ENCODE results near the gene C19orf73.

The C19orf73 gene, protein sequence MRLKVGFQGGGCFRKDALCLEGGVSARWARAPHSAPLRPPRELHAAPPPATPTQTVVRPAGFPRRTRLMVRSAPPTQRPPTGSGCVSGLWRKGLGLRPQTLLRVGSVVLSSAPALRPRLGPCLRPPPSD

DNA sequence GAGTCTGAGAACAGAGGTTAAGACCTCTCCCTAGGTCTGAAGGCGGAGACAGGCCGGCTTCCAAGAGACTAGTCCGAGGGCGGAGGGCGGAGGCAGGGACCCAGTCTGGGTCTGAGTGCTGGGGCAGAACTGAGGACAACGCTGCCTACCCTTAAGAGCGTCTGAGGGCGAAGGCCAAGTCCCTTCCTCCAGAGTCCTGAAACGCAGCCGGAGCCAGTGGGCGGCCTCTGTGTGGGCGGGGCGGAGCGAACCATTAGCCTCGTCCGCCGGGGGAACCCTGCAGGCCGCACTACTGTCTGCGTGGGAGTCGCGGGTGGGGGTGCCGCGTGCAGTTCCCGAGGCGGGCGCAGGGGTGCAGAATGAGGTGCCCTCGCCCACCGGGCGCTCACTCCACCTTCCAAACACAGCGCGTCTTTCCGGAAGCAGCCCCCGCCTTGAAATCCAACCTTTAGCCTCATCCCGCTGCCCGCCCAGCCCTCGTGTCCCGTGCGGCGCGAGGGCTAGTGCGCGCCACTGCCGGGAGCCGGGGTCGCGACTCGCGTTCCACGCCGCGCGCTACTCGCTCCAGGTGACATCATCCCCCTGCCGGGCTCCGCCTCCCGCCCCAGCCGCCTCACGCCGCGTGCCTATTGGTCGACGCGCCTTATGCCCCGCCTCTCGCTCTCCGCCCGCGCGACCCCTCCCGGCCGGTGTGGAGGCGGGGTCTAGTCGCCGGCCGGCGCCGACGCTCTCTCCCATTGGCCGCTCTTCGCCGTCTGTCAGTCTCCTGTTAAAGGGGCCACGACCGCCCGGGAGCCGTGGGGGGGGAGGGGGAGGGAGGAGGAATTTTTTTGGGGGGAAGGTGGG, at the start of gene C19orf73:
Gene C19orf73 (minus strand): TSS at position 579 of the 846 bp plus-strand sequence. CDS start 121 bp downstream, at position 458.
- DNase-seq, result peak; percentile 92

DNA sequence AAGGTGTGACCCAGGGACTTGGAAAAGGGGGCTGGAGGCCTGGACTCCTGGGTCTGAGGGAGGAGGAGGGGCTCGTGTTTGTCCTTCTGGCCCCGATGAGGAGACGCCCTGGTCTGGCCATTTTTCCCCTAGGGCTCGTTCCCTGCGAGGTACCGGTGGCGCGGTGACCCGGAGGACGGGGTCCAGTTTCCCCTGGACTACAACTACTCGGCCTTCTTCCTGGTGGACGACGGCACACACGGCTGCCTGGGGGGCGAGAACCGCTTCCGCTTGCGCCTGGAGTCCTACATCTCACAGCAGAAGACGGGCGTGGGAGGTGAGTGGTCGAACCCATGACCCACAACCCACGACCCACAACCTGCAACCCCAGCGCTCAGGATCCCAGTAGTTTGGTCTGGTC, 49.5 kb upstream of the C19orf73 start:
- DNase-seq, result no peak

DNA sequence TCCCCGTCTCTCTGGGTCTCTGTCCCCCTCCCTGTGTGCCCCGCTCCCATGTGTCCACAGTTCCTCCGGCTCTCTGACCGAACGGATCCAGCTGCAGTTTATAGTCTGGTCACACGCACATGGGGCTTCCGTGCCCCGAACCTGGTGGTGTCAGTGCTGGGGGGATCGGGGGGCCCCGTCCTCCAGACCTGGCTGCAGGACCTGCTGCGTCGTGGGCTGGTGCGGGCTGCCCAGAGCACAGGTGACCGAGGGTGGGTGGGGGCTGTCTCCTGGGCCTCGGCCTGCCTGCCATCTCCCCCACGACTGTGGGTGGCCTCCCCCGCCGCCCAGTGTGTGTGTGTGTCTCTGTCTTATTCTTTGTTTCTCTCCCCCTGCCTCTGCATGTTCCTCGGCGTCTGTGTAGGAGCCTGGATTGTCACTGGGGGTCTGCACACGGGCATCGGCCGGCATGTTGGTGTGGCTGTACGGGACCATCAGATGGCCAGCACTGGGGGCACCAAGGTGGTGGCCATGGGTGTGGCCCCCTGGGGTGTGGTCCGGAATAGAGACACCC, 49.0 kb upstream of the C19orf73 start:
- no peak for DNase-seq

DNA sequence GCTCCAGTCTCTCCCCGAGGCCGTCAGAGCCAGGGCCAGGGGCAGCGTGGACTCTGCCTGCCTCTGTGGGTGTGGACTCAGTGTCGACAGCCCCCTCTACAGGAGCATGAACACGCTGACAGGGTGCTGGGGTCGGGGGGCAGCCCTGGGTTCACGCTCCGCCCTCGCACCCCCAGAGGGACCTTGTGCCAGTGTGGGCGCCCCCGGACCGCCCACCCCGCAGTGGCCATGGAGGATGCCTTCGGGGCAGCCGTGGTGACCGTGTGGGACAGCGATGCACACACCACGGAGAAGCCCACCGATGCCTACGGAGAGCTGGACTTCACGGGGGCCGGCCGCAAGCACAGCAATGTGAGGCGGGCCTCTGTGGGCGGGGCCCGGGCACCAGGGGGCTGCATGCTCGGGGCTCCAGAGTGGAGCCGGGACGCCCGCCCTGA, 46.9 kb upstream of the C19orf73 start:
- DNase-seq, result no peak

DNA sequence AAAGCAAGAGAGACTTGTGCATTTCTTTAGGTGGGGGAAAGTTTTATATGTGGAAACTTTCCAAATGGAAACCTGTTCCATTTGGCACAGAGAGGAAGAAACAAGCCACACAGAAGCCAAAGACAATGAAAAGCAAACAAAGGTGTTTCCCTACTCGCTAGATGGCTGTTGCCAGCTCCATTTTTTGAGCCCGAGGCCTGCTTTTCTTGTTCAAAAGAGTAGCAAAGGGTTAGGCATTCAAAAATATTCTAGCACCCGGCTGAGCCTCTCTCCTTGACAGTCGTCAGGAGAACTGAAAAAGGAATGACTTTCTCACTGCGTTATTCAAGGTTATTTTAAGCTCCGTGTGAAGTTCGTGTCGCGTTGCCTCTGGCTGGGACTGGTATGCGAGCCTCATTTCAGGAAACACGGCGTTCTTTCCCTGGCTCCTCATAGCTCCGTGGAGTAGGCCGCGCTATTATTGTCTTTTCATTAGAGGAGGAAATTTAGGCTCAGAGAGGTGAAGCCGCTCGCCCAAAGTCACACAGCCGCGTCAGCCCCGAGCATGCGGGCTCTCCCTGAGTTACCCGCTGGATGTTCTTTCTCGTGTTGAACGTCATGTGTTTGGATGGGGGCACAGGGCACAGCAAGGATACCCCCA, 46.3 kb upstream of the C19orf73 start:
- no peak for DNase-seq

DNA sequence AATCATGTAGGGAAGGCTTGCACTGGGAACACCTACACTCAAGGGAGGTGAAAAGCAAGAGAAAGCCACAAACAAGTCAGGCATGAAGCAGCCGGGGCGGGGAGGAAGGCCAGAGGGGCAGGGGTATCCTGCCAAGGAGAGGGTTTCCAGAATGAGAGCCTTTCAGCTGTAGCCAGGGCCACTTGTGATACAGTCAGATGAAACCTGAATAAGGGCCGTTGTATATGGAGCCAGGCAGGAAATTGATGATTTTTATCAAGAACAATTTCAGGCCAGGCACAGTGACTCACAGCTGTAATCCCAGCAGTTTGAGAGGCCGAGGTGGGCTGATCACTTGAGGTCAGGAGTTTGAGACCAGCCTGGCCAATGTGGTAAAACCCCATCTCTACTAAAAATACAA, 43.0 kb upstream of the C19orf73 start:
- DNase-seq, result no peak

DNA sequence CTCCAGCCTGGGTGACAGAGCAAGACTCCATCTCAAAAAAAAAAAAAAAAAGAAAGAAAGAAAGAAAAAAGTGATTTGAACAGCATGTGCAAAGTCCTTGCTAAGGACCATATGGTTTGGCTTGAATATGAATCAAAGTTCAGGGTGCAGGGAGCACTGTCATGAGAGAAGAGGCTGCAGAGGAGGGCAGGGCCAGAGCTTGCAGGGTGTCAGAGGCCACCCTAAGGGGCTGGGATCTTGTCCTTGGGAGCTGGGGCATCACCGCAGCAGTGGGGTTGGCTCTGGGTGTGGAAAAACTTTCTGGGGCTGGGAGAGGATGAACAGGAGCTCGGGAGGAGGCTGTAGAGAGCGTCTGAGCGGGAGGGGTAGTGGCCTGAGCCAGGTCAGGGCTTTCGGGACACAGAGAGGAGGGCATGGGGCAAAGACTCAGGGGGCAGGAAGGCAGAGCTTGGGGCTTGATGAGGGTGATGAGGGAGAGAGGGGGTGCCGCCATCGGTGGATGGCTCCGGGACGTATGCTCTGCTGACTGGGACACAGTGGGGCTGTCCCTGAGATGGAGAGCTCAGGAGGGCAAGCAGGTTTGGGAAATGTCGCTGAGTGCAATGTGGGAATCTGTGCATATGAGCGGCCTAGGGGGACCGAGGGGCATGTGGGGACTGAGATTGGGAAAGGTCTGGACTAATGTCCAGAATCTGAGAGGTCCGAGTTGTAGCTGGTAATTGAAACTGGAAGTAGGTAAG, 41.7 kb upstream of the C19orf73 start:
- DNase-seq, result no peak

DNA sequence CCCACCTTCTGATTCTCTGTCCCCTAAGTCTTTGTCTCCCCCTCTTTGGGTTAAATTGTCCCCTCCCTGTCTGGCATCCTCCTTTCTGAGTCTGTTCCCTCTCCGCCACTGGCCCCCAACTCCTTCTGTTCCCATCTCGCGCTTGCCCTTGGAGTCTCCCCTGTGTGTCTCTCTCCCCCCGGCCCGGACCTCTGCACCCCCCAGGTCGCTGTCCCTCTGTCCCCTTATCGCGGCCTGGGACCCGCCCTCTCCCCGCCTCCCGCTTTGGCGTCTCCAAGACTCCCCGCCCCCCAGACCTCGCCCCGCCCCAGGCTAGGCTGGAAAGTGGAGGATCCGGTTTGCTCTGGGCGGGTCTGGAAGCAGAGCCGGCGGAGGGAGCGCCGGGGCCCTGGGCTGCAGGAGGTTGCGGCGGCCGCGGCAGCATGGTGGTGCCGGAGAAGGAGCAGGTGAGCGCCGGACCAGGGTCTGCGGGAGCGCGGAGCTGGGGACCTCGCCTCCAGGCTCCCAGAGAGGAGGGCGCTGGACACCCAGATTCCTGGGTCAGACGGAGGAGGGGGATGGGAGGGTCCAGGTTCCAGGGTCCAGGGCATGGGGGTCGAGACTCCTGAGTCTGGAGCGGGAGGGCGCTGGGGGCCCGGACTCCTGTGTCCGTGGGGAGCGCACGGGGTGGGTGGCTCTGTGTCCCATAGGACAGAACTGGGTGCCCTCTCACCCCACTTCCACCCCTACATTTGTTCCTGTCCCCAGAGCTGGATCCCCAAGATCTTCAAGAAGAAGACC, 38.7 kb upstream of the C19orf73 start, which contains the start of gene TRPM4:
Gene TRPM4 (plus strand): TSS at position 348 of the 780 bp plus-strand sequence. CDS start 75 bp downstream, at position 423.
- peak; percentile 78 for DNase-seq

DNA sequence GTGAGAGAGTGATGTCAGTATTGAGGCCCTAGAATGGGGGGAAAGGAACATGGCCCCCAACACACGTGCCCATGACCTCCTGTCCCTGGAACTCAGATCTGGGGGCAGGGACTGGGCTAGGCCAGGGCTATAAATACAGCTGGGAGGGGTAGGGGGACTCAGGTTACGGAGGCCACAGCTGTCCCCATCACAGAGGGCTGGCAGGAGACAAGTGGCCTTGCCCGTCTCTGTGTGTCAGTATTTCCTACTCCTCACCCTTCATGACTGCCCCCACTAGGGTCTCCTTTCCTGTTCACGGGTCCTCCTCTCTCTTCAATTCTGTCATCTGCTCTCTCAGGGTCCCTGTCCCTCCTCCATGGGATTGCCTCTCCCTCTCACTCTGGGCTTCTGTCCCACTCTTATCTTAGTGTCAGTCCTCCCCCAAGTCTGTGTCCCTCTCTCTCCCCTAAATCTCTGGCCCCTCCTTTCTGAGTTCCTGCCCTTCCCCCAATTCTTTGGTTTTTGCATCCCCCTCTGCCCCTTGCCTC, 36.9 kb upstream of the C19orf73 start:
- no peak for DNase-seq

DNA sequence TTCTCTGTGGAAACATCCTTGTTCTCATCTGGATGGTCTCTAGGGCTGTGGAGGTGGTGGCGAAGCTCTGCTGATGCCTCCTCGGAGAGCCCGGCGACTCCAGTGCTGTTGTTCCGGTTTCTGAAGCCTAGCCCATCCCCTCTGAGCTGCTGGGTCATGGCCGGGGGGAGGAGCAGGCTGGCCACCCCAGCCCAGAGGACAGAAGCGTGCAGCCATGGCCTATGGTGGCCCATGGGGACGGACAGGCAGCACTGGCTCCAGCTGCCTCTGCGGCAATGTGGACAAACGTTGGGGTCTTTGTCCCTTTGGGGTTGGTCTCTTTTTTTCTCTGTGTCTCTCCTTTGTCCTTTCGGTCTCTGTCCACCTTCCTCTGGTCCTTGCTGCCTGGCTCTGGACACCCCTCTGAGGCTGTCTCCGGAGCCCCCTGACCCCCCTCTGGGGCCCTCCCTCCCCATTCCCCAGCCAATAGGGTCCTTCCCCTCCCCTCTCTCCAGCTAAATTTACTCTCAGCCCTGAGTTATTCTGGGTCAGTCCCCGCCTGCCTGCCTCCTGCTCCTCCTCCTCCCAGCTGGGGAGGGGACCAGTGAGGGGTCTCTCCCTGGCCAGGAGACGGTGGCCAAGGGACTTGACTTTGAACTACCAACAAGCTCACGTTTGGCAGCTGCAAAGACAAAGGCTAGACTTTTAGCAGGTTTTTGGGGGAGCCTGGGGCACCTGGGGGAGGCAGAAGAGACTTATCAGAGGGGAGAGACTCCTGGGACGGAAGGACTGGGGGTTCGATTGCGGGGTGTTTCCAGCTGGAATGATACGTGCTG, 36.3 kb upstream of the C19orf73 start, which contains the start of gene HRC:
Gene HRC (minus strand): TSS at position 392 of the 815 bp plus-strand sequence. CDS start 159 bp downstream, at position 233.
- no peak for DNase-seq

DNA sequence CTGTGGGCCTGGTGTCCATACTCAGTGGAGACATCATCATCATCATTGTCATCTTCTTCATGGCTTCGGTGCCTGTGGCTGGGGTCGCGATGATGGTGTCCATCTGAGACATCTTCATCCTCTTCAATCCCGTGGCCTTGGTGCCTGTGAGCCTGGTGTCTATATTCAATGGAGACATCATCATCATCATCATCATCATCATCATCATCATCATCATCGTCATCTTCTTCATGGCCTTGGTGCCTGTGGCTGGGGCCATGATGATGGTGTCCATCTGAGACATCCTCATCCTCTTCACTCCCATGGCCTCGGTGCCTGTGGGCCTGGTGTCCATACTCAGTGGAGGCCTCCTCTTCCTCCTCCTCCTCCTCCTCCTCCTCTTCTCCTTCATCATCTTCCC, 35.3 kb upstream of the C19orf73 start:
- no peak for DNase-seq

DNA sequence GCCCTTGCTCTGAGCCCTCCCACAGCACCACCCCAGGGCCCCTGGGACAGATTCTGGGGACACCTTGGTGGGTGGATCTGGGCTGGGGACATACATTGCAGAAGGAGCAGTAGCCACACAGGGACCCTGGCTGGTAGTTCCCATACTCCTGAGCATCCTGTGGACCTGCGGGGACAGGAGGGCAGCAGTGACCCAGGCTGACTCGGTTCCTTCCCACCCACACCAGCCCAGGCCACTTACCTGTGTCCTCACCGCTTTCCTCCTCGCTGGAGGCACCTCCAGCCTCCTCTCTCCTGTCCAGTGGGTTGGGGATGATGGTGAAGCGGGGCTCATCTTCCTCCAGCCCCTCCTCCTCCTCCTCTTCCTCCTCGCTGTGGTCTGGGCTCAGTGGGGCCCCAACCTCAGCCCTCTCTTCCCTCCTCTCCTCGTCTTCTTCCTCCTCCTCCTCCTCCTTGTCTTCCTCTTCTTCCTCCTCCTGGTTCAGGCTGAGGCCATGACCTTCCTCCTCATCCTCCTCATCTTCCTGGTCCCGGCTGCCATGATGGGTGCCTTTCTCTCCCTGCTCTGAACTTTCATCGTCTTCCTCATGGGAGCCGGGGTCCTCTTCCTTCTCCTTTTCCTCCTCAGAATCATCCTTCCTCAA, 34.3 kb upstream of the C19orf73 start:
- no peak for DNase-seq

DNA sequence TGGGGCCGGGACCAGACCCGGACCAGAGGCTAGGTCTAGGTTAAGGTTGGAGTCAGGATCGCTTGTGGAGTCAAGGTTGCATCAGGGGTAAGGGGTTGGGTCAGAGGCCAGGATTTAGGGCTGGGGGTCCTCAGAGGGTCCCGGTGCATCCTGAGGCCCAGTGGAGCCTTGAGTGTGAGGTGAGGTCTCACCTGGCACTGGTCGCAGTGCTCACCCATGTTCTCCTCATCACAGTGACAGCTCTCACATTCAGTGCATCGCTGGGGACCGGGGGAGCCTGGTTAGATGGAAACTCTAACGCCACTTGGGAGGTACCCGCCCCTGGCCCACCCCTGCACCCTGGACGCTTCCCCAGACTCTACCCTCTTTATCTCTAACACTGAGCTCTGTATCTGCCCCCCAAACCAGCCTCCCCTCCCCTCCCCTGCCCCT, 33.2 kb upstream of the C19orf73 start:
- no peak for DNase-seq

DNA sequence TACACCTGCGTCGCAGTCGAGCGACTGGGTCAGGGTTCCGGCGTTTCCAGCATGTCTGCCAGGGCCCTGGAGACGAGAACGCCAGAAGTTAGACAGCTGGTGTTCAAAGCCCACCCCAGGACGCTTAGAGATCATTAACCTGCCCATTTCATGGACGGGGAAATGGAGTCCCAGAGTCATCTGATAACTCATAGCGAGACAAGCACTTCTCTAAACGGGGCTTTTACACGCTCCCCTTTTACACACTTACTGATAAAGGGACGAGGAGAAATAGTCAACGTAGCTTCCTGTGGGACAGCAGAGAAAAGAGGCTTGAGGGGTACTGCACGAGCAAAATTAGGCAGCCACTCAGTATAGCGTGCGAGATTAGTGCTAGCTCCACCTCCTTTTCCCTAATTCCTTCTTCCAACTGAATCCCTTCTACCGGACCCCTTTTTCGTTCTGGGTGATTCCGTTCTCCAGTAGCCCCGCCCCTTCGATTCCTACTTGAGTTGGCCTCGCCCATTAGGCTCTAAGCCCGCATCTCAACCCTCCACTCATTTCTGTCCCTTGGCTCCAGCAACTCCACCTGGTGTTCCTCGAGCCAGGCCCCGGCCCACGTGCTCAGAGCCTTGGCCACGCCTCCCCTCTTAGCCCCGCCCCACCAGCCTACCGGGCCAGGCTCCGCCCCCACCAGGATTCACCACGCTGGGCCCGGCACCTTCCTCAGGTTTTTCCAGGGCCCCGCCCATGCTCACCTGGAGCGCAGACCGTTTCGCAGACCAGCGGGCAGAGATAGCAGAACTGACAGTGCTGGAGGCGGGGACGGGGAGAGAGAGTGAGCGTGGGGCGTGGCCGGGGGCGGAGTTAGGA, 32.5 kb upstream of the C19orf73 start:
- DNase-seq, result peak; percentile 83

DNA sequence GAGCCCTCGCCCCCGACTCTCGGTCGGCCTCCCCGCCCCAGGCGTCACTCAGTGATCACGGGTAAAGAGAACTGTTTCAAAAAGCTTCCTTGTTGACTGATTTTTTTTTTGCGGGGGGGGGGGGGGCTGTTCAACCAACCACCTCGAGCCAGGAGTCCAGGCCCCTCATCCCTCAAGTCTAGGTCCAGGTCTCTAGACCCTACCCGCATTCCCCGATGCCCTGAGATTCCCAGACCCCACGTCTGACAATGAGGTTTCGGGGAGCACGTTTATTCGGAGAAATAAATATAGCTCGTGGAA, 32.0 kb upstream of the C19orf73 start:
- DNase-seq, result no peak

DNA sequence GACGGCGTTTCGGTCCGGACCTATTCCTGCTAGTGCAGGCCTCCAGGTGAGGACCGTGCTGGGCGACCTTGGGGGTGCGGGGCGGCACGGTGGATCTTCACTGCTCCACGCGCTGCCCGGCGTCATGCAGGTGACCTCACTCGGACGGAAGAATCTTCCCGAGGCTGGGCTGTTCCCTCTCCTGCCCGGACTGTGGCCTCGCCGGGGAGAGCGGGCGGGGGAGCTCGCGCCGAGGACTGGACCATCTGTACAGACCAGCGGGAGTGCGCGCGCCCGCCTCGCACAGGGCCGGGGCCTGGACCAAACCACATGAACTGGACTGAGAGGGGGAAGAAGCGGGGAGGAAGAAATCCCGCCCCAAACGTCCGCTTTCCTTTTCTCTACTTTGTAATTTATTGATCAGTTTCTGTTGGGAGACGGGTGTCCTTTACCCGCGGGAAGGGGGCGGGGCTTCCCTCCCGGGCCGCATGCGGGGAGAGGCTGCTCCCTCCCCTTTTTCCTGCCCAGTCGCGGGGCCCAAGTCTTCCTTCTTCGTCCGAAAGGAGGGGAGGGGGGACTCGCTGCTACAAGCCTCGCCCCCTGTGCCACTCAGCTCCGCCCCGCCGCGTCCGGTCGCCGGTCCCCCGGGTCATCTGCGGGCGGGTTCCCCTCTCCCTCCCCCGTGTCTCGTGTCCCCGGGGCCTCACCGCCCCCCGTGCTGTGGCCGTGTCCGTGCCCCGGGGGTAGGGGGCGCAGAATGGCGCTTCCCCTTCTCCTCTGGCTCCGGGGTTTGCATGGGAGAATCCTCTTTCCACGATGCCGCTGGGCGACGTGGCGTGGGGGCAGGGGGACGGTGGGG, 31.4 kb upstream of the C19orf73 start:
- DNase-seq, result peak; percentile 91

DNA sequence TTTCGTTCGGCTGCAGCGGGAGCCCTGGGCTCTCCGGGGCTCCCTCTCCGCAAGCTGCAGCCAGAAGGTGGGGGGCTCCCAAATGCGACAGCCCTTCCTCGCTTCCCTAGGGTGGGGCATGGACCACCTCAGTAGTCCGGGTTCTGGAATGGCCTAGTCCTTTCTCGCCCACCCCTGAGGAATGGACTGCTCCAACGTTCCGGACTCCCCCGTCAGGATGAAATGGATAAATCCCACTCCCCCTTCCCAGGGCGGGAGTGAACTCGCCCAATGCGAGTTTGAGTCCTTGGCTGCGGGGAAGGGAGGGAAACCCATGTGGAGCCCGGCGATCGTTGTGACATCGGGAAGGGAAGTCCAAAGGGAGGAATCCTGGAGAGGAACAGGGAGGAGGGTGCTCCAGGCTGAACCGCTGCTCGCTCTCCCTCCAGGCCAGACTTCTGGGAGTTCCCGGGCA, 30.7 kb upstream of the C19orf73 start:
- peak; percentile 84 for DNase-seq

All from NCI-H146 (cell line).